ENCODE results near the gene VPS11.

- no peak for TF ChIP-seq CTCF (conservative IDR thresholded peaks at IDR 0.05; ENCODE audit: low read depth, low read length)
- TF ChIP-seq EZH2phosphoT487 (IDR thresholded peaks at IDR 0.05; ENCODE audit: borderline replicate concordance, low read length): no peak
- no peak for TF ChIP-seq EZH2 (IDR thresholded peaks at IDR 0.05; ENCODE audit: low read length, unreplicated experiment)
These were observed 58.2 kb downstream of the VPS11 start for GRCh38 chr11:119125821-119126220.

Measured in PC-3 (cell line).